Fibroblast of skin of back (primary cell): ENCODE data around the gene IPO8. TPM values are rescaled to one million over a fixed set of nuclear protein-coding genes. Genes with fewer than 3 reads are reported as not detected.

Experiments
- DNase-seq: peaks from one replicate; pipeline ENCODE4 v3.0.0-alpha.2; 2013
- polyA plus RNA-seq, 2 experiments: library from polyadenylated mRNA; unstranded; fragments of 120-200 nt; gene quantifications; one replicate each; pipeline ENCODE4 v1.2.1, GENCODE V29; 2013; ENCODE audit not compliant: insufficient read length in 2 of 2

IPO8 gene
- polyA plus RNA-seq (2013, experiment 1 of 2; ENCODE audit: insufficient read length): 29.4 TPM
- 28.6 TPM for polyA plus RNA-seq (2013, experiment 2 of 2; ENCODE audit: insufficient read length)

- DNase-seq: peak; percentile 95
Measured at GRCh38 chr12:30695199-30696102, at the start of gene IPO8. Gene IPO8 (minus strand): TSS chr12:30695869. CDS start chr12:30695647, 222 bp downstream.

- no peak for DNase-seq
Measured at GRCh38 chr12:30744321-30744720, 48.7 kb upstream of the IPO8 start.

GRCh38 chr12:30740274-30740673 is 44.6 kb upstream of the IPO8 start:
- DNase-seq: no peak

GRCh38 chr12:30739020-30739419 is 43.4 kb upstream of the IPO8 start:
- no peak for DNase-seq

- no peak for DNase-seq
Measured at GRCh38 chr12:30732954-30733637, 37.4 kb upstream of the IPO8 start.

- no peak for DNase-seq
Measured at GRCh38 chr12:30730011-30730410, 34.3 kb upstream of the IPO8 start.

- no peak for DNase-seq
Measured at GRCh38 chr12:30729547-30729946, 33.9 kb upstream of the IPO8 start.

GRCh38 chr12:30726647-30727046 is 31.0 kb upstream of the IPO8 start:
- DNase-seq: no peak

- peak; percentile 87 for DNase-seq
Measured at GRCh38 chr12:30725739-30726138, 30.1 kb upstream of the IPO8 start.

GRCh38 chr12:30719060-30719459 is 23.4 kb upstream of the IPO8 start:
- DNase-seq: peak; percentile 86

GRCh38 chr12:30707613-30708342 is 12.1 kb upstream of the IPO8 start:
- DNase-seq: no peak

GRCh38 chr12:30706476-30706875 is 10.8 kb upstream of the IPO8 start:
- no peak for DNase-seq

GRCh38 chr12:30701056-30701455 is 5.4 kb upstream of the IPO8 start:
- no peak for DNase-seq

GRCh38 chr12:30700216-30700900 is 4.7 kb upstream of the IPO8 start:
- no peak for DNase-seq

GRCh38 chr12:30698346-30698745 is 2.7 kb upstream of the IPO8 start:
- no peak for DNase-seq

- DNase-seq: no peak
Measured at GRCh38 chr12:30696943-30697342, 1.3 kb upstream of the IPO8 start.

GRCh38 chr12:30696486-30696885 is 817 bp upstream of the IPO8 start:
- DNase-seq: no peak

GRCh38 chr12:30696103-30696408 is 387 bp upstream of the IPO8 start:
- DNase-seq: no peak

GRCh38 chr12:30694412-30695198 is 1.1 kb downstream of the IPO8 start:
- DNase-seq: peak; percentile 42

GRCh38 chr12:30692470-30692869 is 3.2 kb downstream of the IPO8 start:
- no peak for DNase-seq

- peak; percentile 66 for DNase-seq
Measured at GRCh38 chr12:30691122-30691879, 4.4 kb downstream of the IPO8 start.
